CD14-positive monocyte (primary cell): ENCODE data around the gene SNRPD2. TPM values are rescaled to one million over a fixed set of nuclear protein-coding genes. Genes with fewer than 3 reads are reported as not detected.

ENCODE experiments used
- DNase-seq, 3 donors: peaks; one replicate each; pipeline ENCODE4 v3.0.0-alpha.2; 2011 to 2022
- H2AFZ ChIP-seq: 2 replicates; pipeline ENCODE4 v1.6.0; 2012; ENCODE audit warnings: mild to moderate bottlenecking, low read depth, low read length, inconsistent platforms; ENCODE audit not compliant: insufficient read depth, poor library complexity, severe bottlenecking
- H3K27ac ChIP-seq, 2 donors: 1 replicate in 1 of 2; 2 replicates in 1 of 2; pipeline ENCODE4 v1.5.1; 2012 to 2013; ENCODE audit warnings: low read length in 2 of 2, control low read depth in 1 of 2, inconsistent platforms in 1 of 2, low read depth in 1 of 2, mild to moderate bottlenecking in 1 of 2
- H3K27me3 ChIP-seq, 2 donors: one replicate each; pipeline versions ENCODE4 v1.6.0 to v1.6.1; 2011 to 2013; ENCODE audit warnings: low read length in 2 of 2; ENCODE audit not compliant: control insufficient read depth in 2 of 2, insufficient read depth in 2 of 2
- H3K36me3 ChIP-seq, 2 donors: replicated peaks in 1 of 2; 1 replicate in 1 of 2; 2 replicates in 1 of 2; pipeline versions ENCODE4 v1.5.1 to v1.6.1; 2012 to 2013; ENCODE audit warnings: low read length in 2 of 2, control low read depth in 1 of 2, inconsistent platforms in 1 of 2, mild to moderate bottlenecking in 1 of 2; ENCODE audit not compliant: insufficient read depth in 2 of 2, control insufficient read depth in 1 of 2
- H3K4me1 ChIP-seq, 2 donors: 1 replicate in 1 of 2; 2 replicates in 1 of 2; pipeline versions ENCODE4 v1.5.1 to v1.6.1; 2012 to 2013; ENCODE audit warnings: low read length in 2 of 2, control low read depth in 1 of 2, inconsistent platforms in 1 of 2, mild to moderate bottlenecking in 1 of 2, moderate library complexity in 1 of 2; ENCODE audit not compliant: insufficient read depth in 2 of 2, control insufficient read depth in 1 of 2
- H3K4me2 ChIP-seq: replicated peaks from 2 replicates; pipeline ENCODE3; 2012; ENCODE audit warnings: low read length, moderate library complexity, mild to moderate bottlenecking; ENCODE audit not compliant: poor library complexity, severe bottlenecking; ENCODE audit errors: extremely low read depth
- H3K4me3 ChIP-seq, 3 experiments: fragments of 200-600 bp in 1 of 3; sonication (generic) in 1 of 3; replicated peaks in 1 of 3; 1 replicate in 2 of 3; 2 replicates in 1 of 3; pipeline ENCODE4 v1.5.1; 2011 to 2013; ENCODE audit warnings: low read length in 3 of 3, mild to moderate bottlenecking in 3 of 3, control low read depth in 2 of 3, low read depth in 2 of 3, inconsistent platforms in 1 of 3, moderate library complexity in 1 of 3
- H3K79me2 ChIP-seq: 2 replicates; pipeline ENCODE4 v1.6.0; 2012; ENCODE audit warnings: mild to moderate bottlenecking, control low read depth, inconsistent platforms, low read length, moderate library complexity; ENCODE audit not compliant: insufficient read depth
- H3K9ac ChIP-seq: 2 replicates; pipeline ENCODE4 v1.6.0; 2017; ENCODE audit warnings: low read length, mild to moderate bottlenecking; ENCODE audit not compliant: insufficient read depth, poor library complexity, severe bottlenecking
- H3K9me3 ChIP-seq, 2 donors: replicated peaks in 1 of 2; 1 replicate in 1 of 2; 2 replicates in 1 of 2; pipeline versions ENCODE4 v1.5.1 to v1.6.1; 2012 to 2013; ENCODE audit warnings: low read length in 2 of 2, control low read depth in 1 of 2; ENCODE audit not compliant: control insufficient read depth in 1 of 2, insufficient read depth in 1 of 2
- H4K20me1 ChIP-seq: 2 replicates; pipeline ENCODE4 v1.6.0; 2012; ENCODE audit warnings: mild to moderate bottlenecking, low read length, control low read depth, moderate library complexity; ENCODE audit not compliant: insufficient read depth
- H3K27ac Mint-ChIP-seq, 7 donors: one replicate each; pipeline ENCODE4 v1.8.0; 2020; ENCODE audit warnings: mild to moderate bottlenecking in 7 of 7, mixed read lengths in 7 of 7, moderate library complexity in 6 of 7, inconsistent platforms in 2 of 7
- H3K27me3 Mint-ChIP-seq, 3 donors: one replicate each; pipeline ENCODE4 v1.8.0; 2021 to 2022; ENCODE audit warnings: low read depth in 3 of 3, mild to moderate bottlenecking in 3 of 3, mixed read lengths in 3 of 3, moderate library complexity in 3 of 3, inconsistent platforms in 1 of 3
- H3K36me3 Mint-ChIP-seq, 2 donors: one replicate each; pipeline ENCODE4 v1.8.0; 2020; ENCODE audit warnings: mixed read lengths in 2 of 2, inconsistent platforms in 1 of 2, mild to moderate bottlenecking in 1 of 2
- H3K4me1 Mint-ChIP-seq: one replicate; pipeline ENCODE4 v1.8.0; 2020; ENCODE audit warnings: mild to moderate bottlenecking, mixed read lengths
- H3K4me3 Mint-ChIP-seq, 2 donors: one replicate each; pipeline ENCODE4 v1.8.0; 2020; ENCODE audit warnings: mild to moderate bottlenecking in 2 of 2, mixed read lengths in 2 of 2, moderate library complexity in 1 of 2
- H3K9me3 Mint-ChIP-seq, 7 donors: one replicate each; pipeline ENCODE4 v1.8.0; 2020 to 2022; ENCODE audit warnings: mixed read lengths in 7 of 7, mild to moderate bottlenecking in 6 of 7, moderate library complexity in 6 of 7, inconsistent platforms in 2 of 7
- WGBS: methylation state at CpG from one replicate; pipeline ENCODE4 v1.1.5; 2013; ENCODE audit warnings: missing lambda C conversion rate; ENCODE audit not compliant: insufficient coverage; 5-methylcytosine and 5-hydroxymethylcytosine counted together
- intact Hi-C, 2 donors: fragments of 100-400 bp; cut with micrococcal nuclease; formaldehyde crosslinking; loops; one replicate each; pipeline versions ENCODE4 v1.15.0 to v1.15.1; 2023
- polyA plus RNA-seq, 3 donors: library from polyadenylated mRNA; depleted of rRNA in 1 of 3; unstranded in 2 of 3; stranded (reverse) in 1 of 3; fragments of 300-500 nt in 2 of 3; fragments of >200 nt in 1 of 3; fragmentation: Illumina TruSeq in 2 of 3; gene quantifications; 1 replicate in 2 of 3; 2 replicates in 1 of 3; pipeline ENCODE4 v1.2.3, GENCODE V29; 2012 to 2021
- TF ChIP-seq, protein P1 (sequence below): fragments of 200-600 bp; IDR thresholded peaks from one replicate; pipeline ENCODE4 v1.8.0; 2022; ENCODE audit warnings: antibody characterized with exemption, mild to moderate bottlenecking

Gene SNRPD2
- polyA plus RNA-seq, 3 donors: 251 to 516 (median 491) TPM

DNA sequence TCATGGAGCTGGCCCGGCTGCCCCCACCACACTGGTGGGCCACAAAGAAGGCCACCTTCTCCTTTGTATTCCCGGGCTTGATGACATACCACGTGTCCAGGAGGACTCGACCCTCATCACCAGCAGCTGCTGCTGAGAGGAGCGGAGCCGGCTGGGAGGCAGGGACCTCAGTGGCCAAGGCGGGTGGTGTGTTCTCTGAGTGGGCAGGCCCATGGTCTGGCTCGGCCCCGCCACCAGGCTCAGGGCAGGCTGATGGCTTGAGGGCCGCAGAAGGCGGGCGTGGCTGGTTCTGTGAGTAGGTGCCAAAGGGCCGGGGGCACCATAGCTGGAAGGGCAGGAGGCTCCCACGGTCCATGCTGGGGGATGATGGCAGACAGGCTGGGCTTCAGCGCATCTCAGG, 21.4 kb upstream of the SNRPD2 start:
- Histone ChIP-seq H3K79me2 (peaks cover 45% of the 10 kb centered on the region), H3K4me3 (no peak overlapping the region), H3K9ac (no peak overlapping the region), H3K9me3 (no peaks in the 10 kb centered on the region), H3K27ac (no peak overlapping the region), H3K36me3 (peaks cover 21 to 28% of the 10 kb centered on the region in 2 donors), H3K27me3 (no peaks in the 10 kb centered on the region), H4K20me1 (peaks cover 52% of the 10 kb centered on the region), H3K4me1 (peaks cover 12 to 15% of the 10 kb centered on the region in 2 donors), H2AFZ (no peak overlapping the region), H3K4me2 (no peak overlapping the region)
- peaks cover 25 to 38% of the 10 kb centered on the region in 2 donors for H3K36me3 Mint-ChIP-seq
- peaks cover 17% of the 10 kb centered on the region for H3K4me1 Mint-ChIP-seq
- no peak overlapping the region for H3K27ac Mint-ChIP-seq
- WGBS: 97% methylated on average over 13 of the region's 15 CpGs
- DNase-seq: no peak
- no peaks in the 10 kb centered on the region for H3K9me3 Mint-ChIP-seq
- TF ChIP-seq, protein P1, sequence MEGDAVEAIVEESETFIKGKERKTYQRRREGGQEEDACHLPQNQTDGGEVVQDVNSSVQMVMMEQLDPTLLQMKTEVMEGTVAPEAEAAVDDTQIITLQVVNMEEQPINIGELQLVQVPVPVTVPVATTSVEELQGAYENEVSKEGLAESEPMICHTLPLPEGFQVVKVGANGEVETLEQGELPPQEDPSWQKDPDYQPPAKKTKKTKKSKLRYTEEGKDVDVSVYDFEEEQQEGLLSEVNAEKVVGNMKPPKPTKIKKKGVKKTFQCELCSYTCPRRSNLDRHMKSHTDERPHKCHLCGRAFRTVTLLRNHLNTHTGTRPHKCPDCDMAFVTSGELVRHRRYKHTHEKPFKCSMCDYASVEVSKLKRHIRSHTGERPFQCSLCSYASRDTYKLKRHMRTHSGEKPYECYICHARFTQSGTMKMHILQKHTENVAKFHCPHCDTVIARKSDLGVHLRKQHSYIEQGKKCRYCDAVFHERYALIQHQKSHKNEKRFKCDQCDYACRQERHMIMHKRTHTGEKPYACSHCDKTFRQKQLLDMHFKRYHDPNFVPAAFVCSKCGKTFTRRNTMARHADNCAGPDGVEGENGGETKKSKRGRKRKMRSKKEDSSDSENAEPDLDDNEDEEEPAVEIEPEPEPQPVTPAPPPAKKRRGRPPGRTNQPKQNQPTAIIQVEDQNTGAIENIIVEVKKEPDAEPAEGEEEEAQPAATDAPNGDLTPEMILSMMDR: no peak
- intact Hi-C loops: no loop called here
- no peak overlapping the region for H3K4me3 Mint-ChIP-seq
- peaks cover 0 to 1% (median 0%) of the 10 kb centered on the region in 3 donors for H3K27me3 Mint-ChIP-seq

DNA sequence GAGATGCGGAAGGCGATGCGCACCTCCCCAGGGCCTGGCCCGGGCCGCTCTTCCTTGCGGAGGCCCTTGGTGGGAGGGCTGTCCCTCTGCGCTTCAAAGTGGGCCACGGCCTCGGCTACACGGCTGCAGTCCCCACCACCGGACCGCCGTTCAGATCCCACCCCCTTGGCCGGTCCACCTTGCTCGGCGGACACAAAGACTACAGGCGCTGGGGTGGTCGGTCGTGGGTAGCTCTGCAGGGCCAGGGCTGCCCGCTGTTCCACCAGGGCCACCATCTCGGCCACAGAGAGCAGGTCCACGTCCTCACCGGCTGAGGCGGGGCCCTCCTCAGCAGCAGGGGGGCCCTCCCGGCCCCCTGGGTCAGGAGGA, 20.9 kb upstream of the SNRPD2 start:
- H3K9me3 Mint-ChIP-seq: no peaks in the 10 kb centered on the region
- intact Hi-C loops: no loop called here
- no peaks in the 10 kb centered on the region for H3K9me3 ChIP-seq
- no peak overlapping the region for H3K9ac ChIP-seq
- H3K4me3 ChIP-seq: no peak overlapping the region
- H3K27me3 ChIP-seq: no peaks in the 10 kb centered on the region
- peaks cover 41% of the 10 kb centered on the region for H3K79me2 ChIP-seq
- WGBS: 96% methylated on average over 21 of the region's 25 CpGs
- no peak overlapping the region for H3K27ac ChIP-seq
- peaks cover 8 to 10% of the 10 kb centered on the region in 2 donors for H3K4me1 ChIP-seq
- no peak overlapping the region for H3K27ac Mint-ChIP-seq
- no peak for DNase-seq
- H3K36me3 ChIP-seq: peaks cover 21 to 28% of the 10 kb centered on the region in 2 donors
- H2AFZ ChIP-seq: no peak overlapping the region
- peaks cover 13% of the 10 kb centered on the region for H3K4me1 Mint-ChIP-seq
- no peak overlapping the region for H3K4me2 ChIP-seq
- TF ChIP-seq, protein P1: no peak
- H3K36me3 Mint-ChIP-seq: peaks cover 25 to 39% of the 10 kb centered on the region in 2 donors
- H3K4me3 Mint-ChIP-seq: no peak overlapping the region
- peaks cover 52% of the 10 kb centered on the region for H4K20me1 ChIP-seq
- peaks cover 0 to 1% (median 0%) of the 10 kb centered on the region in 3 donors for H3K27me3 Mint-ChIP-seq
